SK-N-SH (cell line): Measurements from ENCODE around the gene NUMB. TPM values are rescaled to one million over a fixed set of nuclear protein-coding genes. Genes with fewer than 3 reads are reported as not detected.

ENCODE experiments used
- CTCF ChIA-PET: fragments of 300-600, 350-600 bp; formaldehyde crosslinking; extraction: SDS; loops from one replicate; lab custom pipeline; 2021; lab: Yijun Ruan, JAX
- POLR2A ChIA-PET: fragments of 350-600 bp; sonication (Branson Sonifier 250); formaldehyde crosslinking; extraction: SDS; loops from one replicate; lab custom pipeline; 2020; ENCODE audit warnings: antibody characterized with exemption, inconsistent platforms; lab: Yijun Ruan, JAX
- DNase-seq: peaks from one replicate; pipeline ENCODE4 v3.0.0; 2012
- H2AFZ ChIP-seq: fragments of 200-600 bp; sonication (generic); 2 replicates; pipeline ENCODE4 v1.8.1; 2016; ENCODE audit warnings: antibody characterized with exemption, mild to moderate bottlenecking, low read depth
- H3F3A ChIP-seq: fragments of 200-600 bp; sonication (generic); replicated peaks from 2 replicates; pipeline ENCODE3; 2016; ENCODE audit warnings: antibody characterized with exemption, mild to moderate bottlenecking; ENCODE audit not compliant: insufficient read depth
- H3K27ac ChIP-seq, 2 experiments: fragments of 200-500 bp in 1 of 2; fragments of 200-600 bp in 1 of 2; sonication (Bioruptor generic) in 1 of 2; sonication (generic), shearing (Covaris generic) in 1 of 2; 2 replicates each; pipeline versions ENCODE4 v1.5.1 to v1.6.1; 2014 to 2016; ENCODE audit warnings: low read depth in 2 of 2, inconsistent platforms in 1 of 2, low read length in 1 of 2, mild to moderate bottlenecking in 1 of 2, mixed read lengths in 1 of 2
- H3K27me3 ChIP-seq: fragments of 200-600 bp; sonication (generic), shearing (Covaris generic); 2 replicates; pipeline ENCODE4 v1.6.1; 2016; ENCODE audit warnings: mixed run types; ENCODE audit not compliant: insufficient read depth
- H3K36me3 ChIP-seq, 2 experiments: fragments of 200-500 bp in 1 of 2; fragments of 200-600 bp in 1 of 2; sonication (Bioruptor generic) in 1 of 2; sonication (generic) in 1 of 2; replicated peaks in 1 of 2; 2 replicates each; pipeline versions ENCODE3 to v1.5.1; 2014 to 2016; ENCODE audit warnings: low read length in 1 of 2, mild to moderate bottlenecking in 1 of 2; ENCODE audit not compliant: insufficient read depth in 2 of 2, control insufficient read depth in 1 of 2
- H3K4me1 ChIP-seq, 2 experiments: fragments of 200-500 bp in 1 of 2; fragments of 200-600 bp in 1 of 2; sonication (Bioruptor generic) in 1 of 2; sonication (generic), shearing (Covaris generic) in 1 of 2; 2 replicates each; pipeline versions ENCODE4 v1.5.1 to v1.6.1; 2014 to 2016; ENCODE audit warnings: low read depth in 1 of 2, low read length in 1 of 2, mixed run types in 1 of 2; ENCODE audit not compliant: insufficient read depth in 2 of 2, control insufficient read depth in 1 of 2
- H3K4me2 ChIP-seq: fragments of 200-600 bp; sonication (generic), shearing (Covaris generic); 2 replicates; pipeline ENCODE4 v1.6.1; 2017; ENCODE audit warnings: mixed run types
- H3K4me3 ChIP-seq, 2 experiments: fragments of 200-500 bp in 1 of 2; fragments of 200-600 bp in 1 of 2; sonication (Bioruptor generic) in 1 of 2; sonication (generic), shearing (Covaris generic) in 1 of 2; 2 replicates each; pipeline versions ENCODE4 v1.5.1 to v1.8.1; 2014 to 2016; ENCODE audit warnings: low read depth in 2 of 2, inconsistent platforms in 1 of 2, low read length in 1 of 2, mild to moderate bottlenecking in 1 of 2, mixed read lengths in 1 of 2, moderate library complexity in 1 of 2
- H3K79me2 ChIP-seq: fragments of 200-600 bp; sonication (generic); 2 replicates; pipeline ENCODE4 v1.8.1; 2017; ENCODE audit warnings: mild to moderate bottlenecking; ENCODE audit not compliant: insufficient read depth
- H3K9ac ChIP-seq: fragments of 200-600 bp; sonication (generic); 2 replicates; pipeline ENCODE4 v1.6.1; 2017; ENCODE audit warnings: mixed run types
- H3K9me2 ChIP-seq: fragments of 200-600 bp; sonication (generic); 2 replicates; pipeline ENCODE4 v1.6.1; 2017; ENCODE audit warnings: mixed run types
- H3K9me3 ChIP-seq: fragments of 200-600 bp; sonication (generic); 2 replicates; pipeline ENCODE4 v1.6.1; 2017; ENCODE audit warnings: mixed run types, mild to moderate bottlenecking, moderate library complexity
- H4K20me1 ChIP-seq: fragments of 200-600 bp; sonication (generic); 2 replicates; pipeline ENCODE4 v1.6.1; 2017; ENCODE audit warnings: mild to moderate bottlenecking, mixed run types; ENCODE audit not compliant: insufficient read depth
- CHD2 ChIP-seq: fragments of 150-350 bp; IDR thresholded peaks from 2 replicates; pipeline ENCODE4 v1.6.1; 2018; ENCODE audit warnings: low read length; ENCODE audit not compliant: partially characterized antibody
- CTCF ChIP-seq: fragments of 200-600 bp; sonication (generic); IDR thresholded peaks from 2 replicates; pipeline ENCODE4 v1.6.1; 2017; ENCODE audit warnings: antibody characterized with exemption, mild to moderate bottlenecking, moderate library complexity
- NRF1 ChIP-seq: IDR thresholded peaks from 2 replicates; pipeline ENCODE4 v1.6.1; 2012; ENCODE audit warnings: low read depth, mild to moderate bottlenecking, low read length
- RAD21 ChIP-seq: IDR thresholded peaks from 2 replicates; pipeline ENCODE4 v1.6.1; 2012; ENCODE audit warnings: mild to moderate bottlenecking, low read length
- RFX5 ChIP-seq: IDR thresholded peaks from 2 replicates; pipeline ENCODE4 v1.6.1; 2012; ENCODE audit warnings: mild to moderate bottlenecking, improper control_type of control experiment, low read length
- SMC3 ChIP-seq: IDR thresholded peaks from 2 replicates; pipeline ENCODE4 v1.6.1; 2012; ENCODE audit warnings: low read depth, low read length, improper control_type of control experiment
- TCF12 ChIP-seq: IDR thresholded peaks from 2 replicates; pipeline ENCODE4 v1.4.0; 2012
- YY1 ChIP-seq: IDR thresholded peaks from 2 replicates; pipeline ENCODE4 v1.4.0; 2012; ENCODE audit warnings: low read depth, mild to moderate bottlenecking
- WGBS: methylation state at CpG from one replicate; pipeline ENCODE4 v1.1.6; 2017; ENCODE audit warnings: low lambda C conversion rate; 5-methylcytosine and 5-hydroxymethylcytosine counted together
- polyA plus RNA-seq, 3 experiments: library from polyadenylated mRNA; depleted of rRNA; stranded (reverse); fragments of >200 nt; gene quantifications; 2 replicates each; pipeline ENCODE4 v1.2.3, GENCODE V29; 2012

NUMB gene
- polyA plus RNA-seq, 1 of the 3 experiments (the other 2 are of a cell fraction) = 58.4 TPM

- Histone ChIP-seq H3K9me3 (no peaks in the 10 kb centered on the region), H3K27me3 (no peaks in the 10 kb centered on the region), H3K36me3 (no peaks in the 10 kb centered on the region), H3K4me3 (no peak overlapping the region; a peak in 1 of 4 replicates), H3K4me1 (no peaks in the 10 kb centered on the region), H4K20me1 (no peaks in the 10 kb centered on the region), H3F3A (no peaks in the 10 kb centered on the region), H2AFZ (no peak overlapping the region), H3K9me2 (no peaks in the 10 kb centered on the region), H3K4me2 (no peak overlapping the region), H3K9ac (no peak overlapping the region)
- peak; percentile 67 for DNase-seq
- 48% methylated on average over 15 of the region's 18 CpGs for WGBS
- POLR2A ChIA-PET = interaction anchor here (0.6 to 1.2 kb wide), 5 partner anchors 10 to 232 kb away, joined by 4 to 8 read pairs (median 5); partner anchors contain the start of gene NUMB
- no peak for TF ChIP-seq RFX5
- peak; percentile 96 for TF ChIP-seq RAD21
- TF ChIP-seq SMC3 = peak; percentile 83
- peak; percentile 80 for TF ChIP-seq CTCF
- TF ChIP-seq, all 33 proteins: peak for 3
- CTCF ChIA-PET = interaction anchor here (0.6 to 11.5 kb wide), 63 partner anchors 9 to 414 kb away, joined by 3 to 179 read pairs (median 4); partner anchors contain the start of genes NUMB, PAPLN and RBM25
- no peaks in the 10 kb centered on the region for H3K79me2 ChIP-seq
- H3K27ac ChIP-seq = no peak overlapping the region
Observed at GRCh38 chr14:73472185-73473114, 14.1 kb upstream of the NUMB start.

- ChIA-PET CTCF (interaction anchor here (0.6 to 11.5 kb wide), 62 partner anchors 9 to 413 kb away, joined by 3 to 179 read pairs (median 4); partner anchors contain the start of genes NUMB, PAPLN and RBM25), POLR2A (interaction anchor here (0.6 to 1.6 kb wide), 8 partner anchors 9 to 912 kb away, joined by 3 to 8 read pairs (median 4); partner anchors contain the start of gene NUMB)
Observed at GRCh38 chr14:73471582-73472184, 13.3 kb upstream of the NUMB start.

More at GRCh38 chr14:73471582-73472184, 13.3 kb upstream of the NUMB start:
- no peaks in the 10 kb centered on the region for H3F3A ChIP-seq
- H3K27me3 ChIP-seq = no peaks in the 10 kb centered on the region
- no peaks in the 10 kb centered on the region for H3K79me2 ChIP-seq
- no peaks in the 10 kb centered on the region for H3K9me3 ChIP-seq
- H3K4me2 ChIP-seq = no peak overlapping the region
- no peaks in the 10 kb centered on the region for H3K9me2 ChIP-seq
- H3K4me1 ChIP-seq = no peaks in the 10 kb centered on the region
- no peak overlapping the region; a peak in 1 of 4 replicates for H3K4me3 ChIP-seq
- no peak overlapping the region for H3K9ac ChIP-seq
- TF ChIP-seq TCF12 (no peak), YY1 (no peak), CHD2 (no peak), NRF1 (no peak)
- H4K20me1 ChIP-seq = no peaks in the 10 kb centered on the region
- WGBS = 75% methylated on average over 6 of the region's 6 CpGs
- no peaks in the 10 kb centered on the region for H3K36me3 ChIP-seq
- no peak overlapping the region for H2AFZ ChIP-seq
- DNase-seq = no peak
- H3K27ac ChIP-seq = no peak overlapping the region
